H9 (cell line): Measurements from ENCODE around the gene KCTD6. TPM values are rescaled to one million over a fixed set of nuclear protein-coding genes. Genes with fewer than 3 reads are reported as not detected.

Source experiments
- DNase-seq: peaks from one replicate; pipeline ENCODE4 v3.0.0-alpha.2; 2017
- H2AFZ ChIP-seq: one replicate; pipeline ENCODE4 v1.6.1; 2013; ENCODE audit warnings: mild to moderate bottlenecking, low read length, control low read depth, moderate library complexity
- H2AK5ac ChIP-seq: 2 replicates; pipeline ENCODE4 v1.6.1; 2013; ENCODE audit warnings: low read length, control low read depth, mixed read lengths; ENCODE audit not compliant: insufficient read length
- H2BK120ac ChIP-seq: one replicate; pipeline ENCODE4 v1.6.1; 2013; ENCODE audit warnings: low read depth, mild to moderate bottlenecking, low read length, control low read depth, inconsistent platforms; ENCODE audit not compliant: poor library complexity, severe bottlenecking
- H2BK12ac ChIP-seq: 2 replicates; pipeline ENCODE4 v1.6.1; 2013; ENCODE audit warnings: low read length, control low read depth, mixed read lengths, low read depth; ENCODE audit not compliant: insufficient read length
- H2BK15ac ChIP-seq: 2 replicates; pipeline ENCODE4 v1.6.1; 2013; ENCODE audit warnings: low read depth, low read length, control low read depth
- H2BK20ac ChIP-seq: one replicate; pipeline ENCODE4 v1.6.1; 2013; ENCODE audit warnings: low read depth, mild to moderate bottlenecking, low read length, control low read depth, inconsistent platforms; ENCODE audit not compliant: poor library complexity, severe bottlenecking
- H2BK5ac ChIP-seq: 2 replicates; pipeline ENCODE4 v1.6.1; 2013; ENCODE audit warnings: low read length, control low read depth, mixed read lengths; ENCODE audit not compliant: insufficient read length
- H3K14ac ChIP-seq: 2 replicates; pipeline ENCODE4 v1.6.1; 2013; ENCODE audit warnings: low read length, control low read depth; ENCODE audit not compliant: insufficient read depth
- H3K18ac ChIP-seq: 2 replicates; pipeline ENCODE4 v1.6.1; 2013; ENCODE audit warnings: low read depth, mild to moderate bottlenecking, mixed read lengths, low read length, control low read depth; ENCODE audit not compliant: insufficient read length
- H3K23ac ChIP-seq: 2 replicates; pipeline ENCODE4 v1.6.1; 2013; ENCODE audit warnings: low read length, control low read depth, mixed read lengths, low read depth; ENCODE audit not compliant: insufficient read length
- H3K23me2 ChIP-seq: 2 replicates; pipeline ENCODE4 v1.6.1; 2013; ENCODE audit warnings: low read depth, mild to moderate bottlenecking, mixed read lengths, low read length, control low read depth; ENCODE audit not compliant: insufficient read length, poor library complexity, severe bottlenecking
- H3K27ac ChIP-seq: 2 replicates; pipeline ENCODE4 v1.5.1; 2013; ENCODE audit warnings: low read length, control low read depth, mixed read lengths, low read depth; ENCODE audit not compliant: insufficient read length
- H3K27me3 ChIP-seq: 2 replicates; pipeline ENCODE4 v1.6.1; 2013; ENCODE audit warnings: low read length, control low read depth, inconsistent platforms; ENCODE audit not compliant: insufficient read depth
- H3K4ac ChIP-seq: 2 replicates; pipeline ENCODE4 v1.6.1; 2013; ENCODE audit warnings: low read depth, mild to moderate bottlenecking, control low read depth, inconsistent platforms, low read length, moderate library complexity
- H3K4me1 ChIP-seq: 2 replicates; pipeline ENCODE4 v1.6.1; 2013; ENCODE audit warnings: low read length, control low read depth, inconsistent platforms; ENCODE audit not compliant: insufficient read depth
- H3K4me2 ChIP-seq: 2 replicates; pipeline ENCODE4 v1.6.1; 2013; ENCODE audit warnings: low read length, control low read depth, mixed read lengths; ENCODE audit not compliant: insufficient read length, insufficient read depth
- H3K56ac ChIP-seq: 2 replicates; pipeline ENCODE4 v1.6.1; 2013; ENCODE audit warnings: low read depth, mild to moderate bottlenecking, mixed read lengths, low read length, control low read depth; ENCODE audit not compliant: insufficient read length
- H3K79me1 ChIP-seq: 2 replicates; pipeline ENCODE4 v1.6.1; 2013; ENCODE audit warnings: low read depth, mild to moderate bottlenecking, moderate library complexity, low read length, control low read depth, inconsistent platforms; ENCODE audit not compliant: insufficient read depth, poor library complexity, severe bottlenecking
- H3K79me2 ChIP-seq: 2 replicates; pipeline ENCODE4 v1.6.1; 2013; ENCODE audit warnings: low read length, control low read depth, inconsistent platforms; ENCODE audit not compliant: insufficient read depth
- H3K9ac ChIP-seq: 2 replicates; pipeline ENCODE4 v1.6.1; 2013; ENCODE audit warnings: low read length, control low read depth, mixed read lengths; ENCODE audit not compliant: insufficient read length; ENCODE audit errors: extremely low read depth
- H3K9me3 ChIP-seq: one replicate; pipeline ENCODE4 v1.6.1; 2013; ENCODE audit warnings: low read depth, low read length, inconsistent platforms; ENCODE audit not compliant: control insufficient read depth
- H3T11ph ChIP-seq: one replicate; pipeline ENCODE4 v1.6.1; 2013; ENCODE audit warnings: mild to moderate bottlenecking, low read length, control low read depth, inconsistent platforms
- H4K20me1 ChIP-seq: one replicate; pipeline ENCODE4 v1.6.1; 2013; ENCODE audit not compliant: control insufficient read depth, insufficient read length, insufficient read depth
- H4K5ac ChIP-seq: 2 replicates; pipeline ENCODE4 v1.6.1; 2013; ENCODE audit warnings: low read depth, mild to moderate bottlenecking, mixed read lengths, low read length, control low read depth; ENCODE audit not compliant: insufficient read length
- H4K8ac ChIP-seq: replicated peaks from 2 replicates; pipeline ENCODE4 v1.6.1; 2013; ENCODE audit warnings: low read length, control low read depth, mixed read lengths, low read depth; ENCODE audit not compliant: insufficient read length
- H4K91ac ChIP-seq: 2 replicates; pipeline ENCODE4 v1.6.1; 2013; ENCODE audit warnings: low read depth, mild to moderate bottlenecking, moderate library complexity, mixed read lengths, low read length, control low read depth; ENCODE audit not compliant: insufficient read length
- H3K27ac Mint-ChIP-seq, 3 experiments: 2 replicates in 2 of 3; 3 replicates in 1 of 3; pipeline ENCODE4 v1.8.0; 2020 to 2021; ENCODE audit warnings: mixed read lengths in 3 of 3, mild to moderate bottlenecking in 1 of 3, moderate library complexity in 1 of 3
- H3K27me3 Mint-ChIP-seq: 2 replicates; pipeline ENCODE4 v1.8.0; 2021; ENCODE audit warnings: low read depth, mild to moderate bottlenecking, moderate library complexity, mixed read lengths
- H3K36me3 Mint-ChIP-seq, 3 experiments: 2 replicates in 2 of 3; 3 replicates in 1 of 3; pipeline ENCODE4 v1.8.0; 2020 to 2021; ENCODE audit warnings: low read depth in 3 of 3, mixed read lengths in 3 of 3; ENCODE audit not compliant: insufficient read depth in 1 of 3
- H3K4me1 Mint-ChIP-seq, 2 experiments: 2 replicates each; pipeline ENCODE4 v1.8.0; 2020; ENCODE audit warnings: mixed read lengths in 2 of 2
- H3K4me3 Mint-ChIP-seq, 2 experiments: 2 replicates in 1 of 2; 3 replicates in 1 of 2; pipeline ENCODE4 v1.8.0; 2020 to 2021; ENCODE audit warnings: mild to moderate bottlenecking in 2 of 2, mixed read lengths in 2 of 2, moderate library complexity in 1 of 2
- H3K9me3 Mint-ChIP-seq, 2 experiments: 2 replicates in 1 of 2; 3 replicates in 1 of 2; pipeline ENCODE4 v1.8.0; 2020; ENCODE audit warnings: mild to moderate bottlenecking in 2 of 2, mixed read lengths in 2 of 2, moderate library complexity in 1 of 2
- CTCF ChIP-seq: fragments of 200-600 bp; sonication (generic); conservative IDR thresholded peaks from 3 replicates; pipeline ENCODE4 v1.8.0; 2021; ENCODE audit warnings: antibody characterized with exemption, mild to moderate bottlenecking
- WGBS: extraction: QIAGEN DNeasy Blood & Tissue Kit; methylation state at CpG from one replicate; pipeline ENCODE4 v1.1.7; 2013; ENCODE audit warnings: missing lambda C conversion rate, low lambda C conversion rate, mixed read lengths; ENCODE audit not compliant: insufficient read length; ENCODE audit errors: extremely low coverage; 5-methylcytosine and 5-hydroxymethylcytosine counted together
- total RNA-seq: library from RNA; stranded (reverse); gene quantifications from 2 replicates; pipeline ENCODE4 v1.2.1, GENCODE V29; 2021

The KCTD6 gene
- total RNA-seq, 1 experiment from 2014 or later, result 14.2 TPM

- Histone ChIP-seq H2BK5ac (no peak overlapping the region), H3K23ac (no peak overlapping the region), H3K79me2 (no peaks in the 10 kb centered on the region), H4K91ac (no peak overlapping the region), H4K8ac (no peak overlapping the region), H3K56ac (no peak overlapping the region), H2BK12ac (no peak overlapping the region), H3K4me2 (no peak overlapping the region), H3T11ph (no peak overlapping the region), H3K27ac (no peak overlapping the region), H2BK120ac (no peak overlapping the region), H2BK15ac (no peak overlapping the region), H2BK20ac (no peak overlapping the region), H2AK5ac (no peak overlapping the region), H3K4me1 (no peaks in the 10 kb centered on the region; the same call in 1 of the 2 replicates), H2AFZ (no peak overlapping the region), H3K9me3 (no peaks in the 10 kb centered on the region), H3K14ac (no peak overlapping the region), H4K5ac (no peak overlapping the region), H3K79me1 (no peaks in the 10 kb centered on the region), H3K27me3 (no peaks in the 10 kb centered on the region), H3K23me2 (no peaks in the 10 kb centered on the region), H3K4ac (no peak overlapping the region), H3K18ac (no peak overlapping the region), H4K20me1 (no peaks in the 10 kb centered on the region), H3K9ac (no peak overlapping the region)
- peaks cover 0 to 4% (median 0%) of the 10 kb centered on the region in 3 experiments; a peak in 2 of 7 replicates for H3K36me3 Mint-ChIP-seq
- H3K9me3 Mint-ChIP-seq, result peaks cover 2 to 4% of the 10 kb centered on the region in 2 experiments; a peak in 2 of 5 replicates
- no CpG with 5 or more reads among the region's 11 CpGs for WGBS
- no peak overlapping the region; a peak in 1 of 7 replicates for H3K27ac Mint-ChIP-seq
- no peak overlapping the region for H3K4me3 Mint-ChIP-seq
- DNase-seq, result no peak
- peaks cover 2% of the 10 kb centered on the region for H3K27me3 Mint-ChIP-seq
- H3K4me1 Mint-ChIP-seq, result peaks cover 49 to 62% of the 10 kb centered on the region in 2 experiments
- no peak for TF ChIP-seq CTCF
Measured at GRCh38 chr3:58524326-58524888, 32.5 kb downstream of the KCTD6 start.
